NB4 (cell line): ENCODE measurements around the gene ZNF407.

ENCODE experiments used
- CTCF ChIP-seq: IDR thresholded peaks from one replicate; pipeline ENCODE4 v1.5.1; 2012; ENCODE audit warnings: low read depth, low read length
- MYC ChIP-seq: IDR thresholded peaks from 2 replicates; pipeline ENCODE4 v1.6.1; 2011; ENCODE audit warnings: low read depth, low read length
- POLR2A ChIP-seq: IDR thresholded peaks from 2 replicates; pipeline ENCODE4 v1.6.1; 2011; ENCODE audit warnings: mild to moderate bottlenecking; ENCODE audit not compliant: insufficient read length; ENCODE audit errors: extremely low read depth

- no peak for TF ChIP-seq POLR2A
- TF ChIP-seq CTCF: no peak
- TF ChIP-seq MYC: 0 out of 2 replicates have a peak, but pooled peaks have one; percentile 8
Observed at GRCh38 chr18:75003764-75004690, 406.4 kb downstream of the ZNF407 start.
